Kidney (tissue), 14 donors: ENCODE results near the gene ETS1. TPM values are rescaled to one million over a fixed set of nuclear protein-coding genes. Genes with fewer than 3 reads are reported as not detected.

ENCODE experiments used
- DNase-seq, 5 donors: peaks; one replicate each; pipeline ENCODE4 v3.0.0-alpha.2; 2013 to 2020
- FAIRE-seq: peaks from 2 replicates; lab custom pipeline; 2012; peaks lifted over from hg19 to GRCh38; lab: Jason Lieb, UNC
- H3K27ac ChIP-seq, 2 donors: one replicate each; pipeline ENCODE4 v1.7.0; 2013; ENCODE audit warnings: low read depth in 2 of 2, low read length in 2 of 2, inconsistent platforms in 1 of 2
- H3K27me3 ChIP-seq: one replicate; pipeline ENCODE4 v1.7.1; 2013; ENCODE audit warnings: low read length, inconsistent platforms; ENCODE audit not compliant: control insufficient read depth, insufficient read depth
- H3K36me3 ChIP-seq, 3 donors: one replicate each; pipeline versions ENCODE4 v1.7.0 to v1.7.1; 2013; ENCODE audit warnings: low read length in 3 of 3, control low read depth in 1 of 3, inconsistent platforms in 1 of 3; ENCODE audit not compliant: insufficient read depth in 3 of 3, control insufficient read depth in 2 of 3
- H3K4me1 ChIP-seq, 3 donors: one replicate each; pipeline versions ENCODE4 v1.7.0 to v1.7.1; 2013; ENCODE audit warnings: low read length in 3 of 3, inconsistent platforms in 1 of 3, low read depth in 1 of 3; ENCODE audit not compliant: control insufficient read depth in 2 of 3, insufficient read depth in 2 of 3
- H3K4me3 ChIP-seq, 3 donors: one replicate each; pipeline versions ENCODE4 v1.7.0 to v1.8.1; 2013; ENCODE audit warnings: low read length in 3 of 3, control low read depth in 1 of 3, inconsistent platforms in 1 of 3
- H3K9ac ChIP-seq, 3 donors: one replicate each; pipeline versions ENCODE4 v1.7.0 to v1.7.1; 2013; ENCODE audit warnings: low read length in 3 of 3, control low read depth in 1 of 3, inconsistent platforms in 1 of 3
- H3K9me3 ChIP-seq, 3 donors: one replicate each; pipeline versions ENCODE4 v1.7.0 to v1.7.1; 2013; ENCODE audit warnings: low read length in 3 of 3, control low read depth in 1 of 3, inconsistent platforms in 1 of 3; ENCODE audit not compliant: control insufficient read depth in 2 of 3, insufficient read depth in 1 of 3
- intact Hi-C: fragments of 100-400 bp; cut with DNase I; formaldehyde crosslinking; loops from one replicate; pipeline ENCODE4 v1.11.1; 2022
- polyA plus RNA-seq: library from polyadenylated mRNA; stranded (reverse); fragments of 350-450 nt; fragmentation: Illumina TruSeq; extraction: RNeasy Lipid Tissue Mini Kit (QIAGEN cat#74804); gene quantifications from one replicate; pipeline ENCODE4 v1.2.3, GENCODE V29; 2014; ENCODE audit warnings: low read depth, low replicate concordance; ENCODE audit not compliant: insufficient read depth
- total RNA-seq: library from RNA; stranded (reverse); fragmentation: NEBNext Ultra II Directional; extraction: Animal tissue kit (Norgen Biotek cat#: 25700); gene quantifications from one replicate; pipeline ENCODE4 v1.2.1, GENCODE V29; 2021
- TF ChIP-seq, protein P1 (sequence below): IDR thresholded peaks from 3 replicates; pipeline ENCODE4 v1.5.1; 2012; ENCODE audit warnings: mild to moderate bottlenecking, moderate library complexity, borderline replicate concordance; ENCODE audit not compliant: insufficient read depth; ENCODE audit errors: extremely low read depth
- donor health status: control.
- donor health status: control.
- donor health status: control.
- donor health status: control.
- donor health status: control.
- donor health status: DM: yes; HTN: yes; CAD: no.
- donor health status: Normal renal cell carcinoma (clear cell type).

Gene ETS1
- total and polyA plus RNA-seq, 2 donors from 2014 or later: 23.5 to 124 TPM

DNA sequence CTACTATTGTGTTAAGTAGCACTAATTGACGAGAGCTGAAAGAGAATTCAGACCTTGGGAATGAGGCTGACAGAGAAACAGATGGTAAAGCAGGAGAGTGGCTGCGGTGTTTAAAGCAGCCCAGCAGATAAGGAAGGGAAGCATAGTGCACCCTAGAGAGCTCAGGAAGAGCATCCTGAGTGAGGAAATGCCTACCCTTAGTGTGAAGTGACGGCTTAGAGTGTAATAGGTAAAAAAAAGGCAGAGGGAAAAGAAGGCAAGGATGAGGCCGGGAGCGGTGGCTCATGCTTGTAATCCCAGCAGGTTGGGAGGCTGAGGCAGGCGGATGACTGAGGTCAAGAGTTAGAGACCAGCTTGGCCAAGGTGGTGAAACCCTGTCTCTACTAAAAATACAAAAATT, 22.4 kb upstream of the ETS1 start:
- H3K4me3 ChIP-seq: no peak overlapping the region
- intact Hi-C loops: no loop called here
- H3K9ac ChIP-seq: no peak overlapping the region
- no peaks in the 10 kb centered on the region for H3K27me3 ChIP-seq
- no peaks in the 10 kb centered on the region for H3K36me3 ChIP-seq
- no peak overlapping the region for H3K27ac ChIP-seq
- H3K4me1 ChIP-seq: peaks cover 0 to 11% (median 3%) of the 10 kb centered on the region in 3 donors
- TF ChIP-seq, protein P1, sequence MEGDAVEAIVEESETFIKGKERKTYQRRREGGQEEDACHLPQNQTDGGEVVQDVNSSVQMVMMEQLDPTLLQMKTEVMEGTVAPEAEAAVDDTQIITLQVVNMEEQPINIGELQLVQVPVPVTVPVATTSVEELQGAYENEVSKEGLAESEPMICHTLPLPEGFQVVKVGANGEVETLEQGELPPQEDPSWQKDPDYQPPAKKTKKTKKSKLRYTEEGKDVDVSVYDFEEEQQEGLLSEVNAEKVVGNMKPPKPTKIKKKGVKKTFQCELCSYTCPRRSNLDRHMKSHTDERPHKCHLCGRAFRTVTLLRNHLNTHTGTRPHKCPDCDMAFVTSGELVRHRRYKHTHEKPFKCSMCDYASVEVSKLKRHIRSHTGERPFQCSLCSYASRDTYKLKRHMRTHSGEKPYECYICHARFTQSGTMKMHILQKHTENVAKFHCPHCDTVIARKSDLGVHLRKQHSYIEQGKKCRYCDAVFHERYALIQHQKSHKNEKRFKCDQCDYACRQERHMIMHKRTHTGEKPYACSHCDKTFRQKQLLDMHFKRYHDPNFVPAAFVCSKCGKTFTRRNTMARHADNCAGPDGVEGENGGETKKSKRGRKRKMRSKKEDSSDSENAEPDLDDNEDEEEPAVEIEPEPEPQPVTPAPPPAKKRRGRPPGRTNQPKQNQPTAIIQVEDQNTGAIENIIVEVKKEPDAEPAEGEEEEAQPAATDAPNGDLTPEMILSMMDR: no peak
- DNase-seq (no peak), FAIRE-seq (no peak)
- H3K9me3 ChIP-seq: no peaks in the 10 kb centered on the region

DNA sequence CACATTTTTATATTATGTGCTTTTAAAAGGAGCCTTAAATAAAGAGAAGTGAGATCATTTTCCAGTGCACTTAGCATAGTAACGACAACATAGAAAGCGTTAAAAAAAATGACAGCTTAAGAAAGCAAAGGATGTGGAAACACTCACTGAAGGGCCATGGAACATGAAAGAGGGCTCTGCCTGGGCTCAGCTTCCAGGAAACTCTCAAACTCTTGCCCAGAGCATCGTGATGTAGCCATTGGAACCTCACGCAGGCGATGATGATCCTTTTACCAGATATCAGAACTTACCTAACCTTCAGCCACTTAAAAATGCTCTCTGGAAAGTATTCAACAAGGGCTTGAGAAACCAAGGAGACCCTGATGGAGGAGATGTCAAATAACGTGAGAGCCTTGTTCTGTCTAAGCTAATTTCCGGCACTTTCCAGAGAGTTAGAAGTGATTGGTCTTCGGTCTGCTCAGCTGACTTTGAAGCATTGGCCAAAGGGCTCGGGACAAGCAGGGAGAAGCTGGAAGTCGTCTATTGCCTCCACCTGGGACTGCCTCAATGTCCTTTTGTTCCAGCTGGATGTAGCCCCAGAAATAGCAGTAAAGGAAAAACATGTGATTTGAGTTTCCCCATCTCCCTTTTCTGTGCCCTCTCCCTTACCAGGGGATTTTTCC, 21.5 kb upstream of the ETS1 start:
- FAIRE-seq: no peak
- no peaks in the 10 kb centered on the region for H3K27me3 ChIP-seq

DNA sequence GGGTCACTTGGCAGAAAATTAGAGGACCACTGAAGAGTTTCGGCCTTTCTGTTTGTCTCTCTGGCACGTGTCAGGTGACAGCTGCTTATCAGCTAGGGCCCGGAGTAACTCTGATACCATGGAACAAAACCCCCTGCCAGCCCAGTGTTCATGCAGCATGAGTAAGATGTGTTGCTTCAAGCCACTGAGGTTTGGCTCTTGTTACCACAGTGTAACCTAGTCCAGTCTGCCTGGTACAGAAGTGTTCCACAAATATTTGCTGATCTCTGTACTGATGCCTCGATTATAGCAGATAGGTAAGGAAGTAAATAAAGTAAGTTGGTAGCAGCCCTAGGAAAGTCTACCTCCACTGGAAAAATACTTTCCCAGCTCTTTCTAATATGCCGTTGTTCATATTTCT, 20.5 kb upstream of the ETS1 start:
- Histone ChIP-seq H3K9me3 (no peaks in the 10 kb centered on the region), H3K4me1 (peaks cover 0 to 11% (median 3%) of the 10 kb centered on the region in 3 donors), H3K4me3 (no peak overlapping the region), H3K36me3 (no peaks in the 10 kb centered on the region), H3K9ac (no peak overlapping the region), H3K27ac (no peak overlapping the region), H3K27me3 (no peaks in the 10 kb centered on the region)
- intact Hi-C loops: no loop called here
- TF ChIP-seq, protein P1: no peak
- no peak for DNase-seq
- no peak for FAIRE-seq

More for the DNA sequence above, 21.5 kb upstream of the ETS1 start:
- no peak overlapping the region for H3K27ac ChIP-seq
- no peak for DNase-seq
- no peak overlapping the region for H3K9ac ChIP-seq
- no peak overlapping the region for H3K4me3 ChIP-seq
- no peaks in the 10 kb centered on the region for H3K36me3 ChIP-seq
- H3K4me1 ChIP-seq: peaks cover 0 to 11% (median 3%) of the 10 kb centered on the region in 3 donors
- no peaks in the 10 kb centered on the region for H3K9me3 ChIP-seq
- TF ChIP-seq, protein P1: no peak
- intact Hi-C loops: no loop called here

DNA sequence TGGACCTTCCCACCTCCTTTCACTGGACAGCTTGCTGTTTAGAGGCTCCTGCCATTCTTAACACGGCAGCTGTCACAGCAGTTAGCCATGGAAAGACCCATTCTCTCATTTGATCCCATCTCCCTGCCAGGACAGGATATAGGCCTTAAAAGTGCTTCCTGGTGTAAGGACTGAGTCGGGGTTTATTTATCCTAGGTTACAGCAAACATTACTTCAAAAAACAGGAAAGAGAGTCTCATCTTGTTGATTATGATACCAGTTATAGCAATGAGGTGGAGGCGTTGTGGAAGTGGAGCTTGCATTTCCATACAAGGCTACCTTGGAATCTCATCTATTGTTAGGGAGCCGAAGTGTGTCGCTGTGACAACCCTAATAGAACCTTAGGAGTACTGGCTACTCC, 17.4 kb upstream of the ETS1 start:
- Histone ChIP-seq H3K36me3 (no peaks in the 10 kb centered on the region), H3K9ac (no peak overlapping the region), H3K27ac (no peak overlapping the region), H3K4me3 (no peak overlapping the region), H3K4me1 (peaks cover 0 to 2% (median 0%) of the 10 kb centered on the region in 3 donors), H3K27me3 (no peaks in the 10 kb centered on the region), H3K9me3 (no peaks in the 10 kb centered on the region)
- DNase-seq (peak in 1 of 5 donors; percentile 20), FAIRE-seq (no peak)
- intact Hi-C loops: no loop called here
- TF ChIP-seq, protein P1: no peak
